HepG2 (cell line): ENCODE data around the gene ZFPL1. TPM values are rescaled to one million over a fixed set of nuclear protein-coding genes. Genes with fewer than 3 reads are reported as not detected.

ENCODE experiments used
- AGO2 ChIP-seq: fragments of 200-400 bp; formaldehyde crosslinking; optimal IDR thresholded peaks from 2 replicates; pipeline ENCODE3; 2017; ENCODE audit warnings: mild to moderate bottlenecking, low read depth, low read length, moderate library complexity
- ATAD3A ChIP-seq: sonication (generic); formaldehyde crosslinking; IDR thresholded peaks from 2 replicates; pipeline ENCODE4 v1.4.0; 2020; ENCODE audit warnings: missing genetic modification reagents
- CSRNP2 ChIP-seq: sonication (generic); formaldehyde crosslinking; conservative IDR thresholded peaks from 2 replicates; pipeline ENCODE4 v1.8.0; 2022; ENCODE audit warnings: low read depth, missing genetic modification reagents
- HNRNPL ChIP-seq: fragments of 200-400 bp; formaldehyde crosslinking; IDR thresholded peaks from 2 replicates; pipeline ENCODE4 v1.6.1; 2017; ENCODE audit warnings: mild to moderate bottlenecking, low read depth, low read length
- HNRNPLL ChIP-seq: fragments of 200-400 bp; formaldehyde crosslinking; IDR thresholded peaks from 2 replicates; pipeline ENCODE4 v1.6.1; 2017; ENCODE audit warnings: mild to moderate bottlenecking, low read depth, low read length; ENCODE audit not compliant: poor library complexity, severe bottlenecking
- POLR2A ChIP-seq, 2 experiments: IDR thresholded peaks; 2 replicates each; pipeline ENCODE4 v1.6.1; 2011; ENCODE audit warnings: low read depth in 2 of 2, low read length in 2 of 2, mild to moderate bottlenecking in 1 of 2, moderate library complexity in 1 of 2; ENCODE audit not compliant: insufficient read depth in 1 of 2
- RFXANK ChIP-seq: IDR thresholded peaks from 2 replicates; pipeline ENCODE4 v1.6.1; 2016
- RORA ChIP-seq: sonication (generic); formaldehyde crosslinking; IDR thresholded peaks from 2 replicates; pipeline ENCODE4 v1.5.0; 2020; ENCODE audit warnings: mild to moderate bottlenecking, missing genetic modification reagents, moderate library complexity
- STAG1 ChIP-seq: sonication (generic); formaldehyde crosslinking; IDR thresholded peaks from 2 replicates; pipeline ENCODE4 v1.4.0; 2020; ENCODE audit warnings: missing genetic modification reagents
- ZNF12 ChIP-seq: sonication (generic); formaldehyde crosslinking; IDR thresholded peaks from 2 replicates; pipeline ENCODE4 v1.5.0; 2020; ENCODE audit warnings: missing genetic modification reagents
- ZNF143 ChIP-seq: sonication (generic); formaldehyde crosslinking; IDR thresholded peaks from 2 replicates; pipeline ENCODE4 v1.4.0; 2020; ENCODE audit warnings: missing genetic modification reagents
- ZNF329 ChIP-seq: sonication (generic); formaldehyde crosslinking; IDR thresholded peaks from 2 replicates; pipeline ENCODE4 v1.9.0; 2021; ENCODE audit warnings: low read depth, mild to moderate bottlenecking, missing genetic modification reagents
- ZNF550 ChIP-seq: sonication (generic); formaldehyde crosslinking; IDR thresholded peaks from 2 replicates; pipeline ENCODE4 v1.4.0; 2020; ENCODE audit warnings: mild to moderate bottlenecking, missing genetic modification reagents, borderline replicate concordance
- ZNF687 ChIP-seq: sonication (generic); formaldehyde crosslinking; IDR thresholded peaks from 2 replicates; pipeline ENCODE4 v1.5.1; 2020; ENCODE audit warnings: mild to moderate bottlenecking, missing genetic modification reagents, moderate library complexity
- polyA plus RNA-seq, 8 experiments: library from polyadenylated mRNA; depleted of rRNA in 3 of 8; stranded (reverse) in 7 of 8; unstranded in 1 of 8; fragments of >200 nt; fragmentation: Illumina TruSeq in 4 of 8; extraction: Trizol in 4 of 8; gene quantifications; 2 replicates each; pipeline versions ENCODE4 v1.2.1 to v1.2.3, GENCODE V29; 2011 to 2016; ENCODE audit warnings: low read depth in 4 of 8, missing spikeins in 1 of 8, mixed read lengths in 1 of 8; ENCODE audit not compliant: insufficient read depth in 1 of 8
- total RNA-seq, 5 experiments: library from RNA; depleted of rRNA; stranded (reverse); fragments of >200 nt; fragmentation: Illumina TruSeq; extraction: Trizol; gene quantifications; 2 replicates each; pipeline ENCODE4 v1.2.3, GENCODE V29; 2016; ENCODE audit warnings: low read depth in 1 of 5
- TF ChIP-seq, protein P1 (sequence below): sonication (generic); formaldehyde crosslinking; IDR thresholded peaks from 2 replicates; pipeline ENCODE4 v1.8.0; 2023; ENCODE audit warnings: mild to moderate bottlenecking, missing genetic modification reagents

The ZFPL1 gene
- total and polyA plus RNA-seq, 2 of the 13 experiments (the other 11 are each of a cell fraction or from before 2014, with no cell fraction given), result 32.2 to 56.0 TPM

- TF ChIP-seq CSRNP2 (CRISPR knock-in tag), result no peak
- no peak for TF ChIP-seq ZNF550 (CRISPR knock-in tag)
- peak; percentile 70; the same call in 1 of the 2 replicates for TF ChIP-seq HNRNPL
- TF ChIP-seq RORA, result no peak
- TF ChIP-seq POLR2A (IDR thresholded peaks at IDR 0.05; ENCODE audit: insufficient read depth in 1 of 2, low read depth in 2 of 2, low read length in 2 of 2), result peak in 1 of 2 experiments; percentile 23; a peak in 1 of 4 replicates
- TF ChIP-seq ATAD3A (CRISPR knock-in tag), result no peak
- no peak for TF ChIP-seq STAG1 (CRISPR knock-in tag)
- peak; percentile 32 for TF ChIP-seq ZNF687 (CRISPR knock-in tag)
- no peak for TF ChIP-seq RFXANK
- no peak for TF ChIP-seq HNRNPLL
- TF ChIP-seq AGO2, result peak; percentile 81
- TF ChIP-seq ZNF329 (CRISPR knock-in tag), result no peak
- no peak for TF ChIP-seq ZNF143 (CRISPR knock-in tag)
- TF ChIP-seq, protein P1, sequence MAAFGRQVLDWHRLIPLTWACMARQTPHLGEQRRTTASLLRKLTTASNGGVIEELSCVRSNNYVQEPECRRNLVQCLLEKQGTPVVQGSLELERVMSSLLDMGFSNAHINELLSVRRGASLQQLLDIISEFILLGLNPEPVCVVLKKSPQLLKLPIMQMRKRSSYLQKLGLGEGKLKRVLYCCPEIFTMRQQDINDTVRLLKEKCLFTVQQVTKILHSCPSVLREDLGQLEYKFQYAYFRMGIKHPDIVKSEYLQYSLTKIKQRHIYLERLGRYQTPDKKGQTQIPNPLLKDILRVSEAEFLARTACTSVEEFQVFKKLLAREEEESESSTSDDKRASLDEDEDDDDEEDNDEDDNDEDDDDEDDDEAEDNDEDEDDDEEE (CRISPR knock-in tag), result no peak
- no peak for TF ChIP-seq ZNF12
These were observed 40.0 kb upstream of the ZFPL1 start (continued) for GRCh38 chr11:65043881-65044501.
